ENCODE data around the gene PRR5. TPM values are rescaled to one million over a fixed set of nuclear protein-coding genes. Genes with fewer than 3 reads are reported as not detected.

Gene PRR5
- polyA plus RNA-seq, 3 donors = 18.5 to 22.9 (median 22.2) TPM

DNA sequence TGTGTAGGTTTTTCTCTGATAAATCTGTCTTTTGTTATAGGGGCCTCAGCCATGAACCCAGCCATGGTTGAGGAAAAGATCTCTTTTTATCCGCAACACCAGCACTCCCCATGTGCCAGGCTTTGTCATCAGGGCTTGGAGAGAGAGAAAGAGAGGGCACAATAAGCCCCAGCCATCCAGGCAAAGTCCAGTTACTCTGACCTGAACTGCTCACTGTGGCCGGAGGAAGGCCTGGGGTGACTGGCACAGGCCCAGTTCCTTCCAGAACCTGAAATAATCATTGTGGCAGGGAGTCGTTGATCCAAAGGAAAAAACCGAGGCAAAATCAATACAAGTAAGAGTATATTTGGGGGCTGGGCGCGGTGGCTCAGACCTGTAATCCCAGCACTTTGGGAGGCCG is 46.5 kb downstream of the PRR5 start:
- no peak for DNase-seq (ENCODE audit: low read depth in 3 of 3, low spot score in 2 of 3)

- DNase-seq (ENCODE audit: low read depth in 3 of 3, low spot score in 2 of 3) = no peak
These were observed 48.5 kb downstream of the PRR5 start for GRCh38 chr22:44750481-44750880.

GRCh38 chr22:44752285-44753188 is 50.5 kb downstream of the PRR5 start, which contains the start of gene ARHGAP8:
Gene ARHGAP8, plus strand, starts transcription at chr22:44752575. Its CDS starts 33,953 bp downstream, at chr22:44786528.
- DNase-seq (ENCODE audit: low read depth in 3 of 3, low spot score in 2 of 3) = no peak

DNA sequence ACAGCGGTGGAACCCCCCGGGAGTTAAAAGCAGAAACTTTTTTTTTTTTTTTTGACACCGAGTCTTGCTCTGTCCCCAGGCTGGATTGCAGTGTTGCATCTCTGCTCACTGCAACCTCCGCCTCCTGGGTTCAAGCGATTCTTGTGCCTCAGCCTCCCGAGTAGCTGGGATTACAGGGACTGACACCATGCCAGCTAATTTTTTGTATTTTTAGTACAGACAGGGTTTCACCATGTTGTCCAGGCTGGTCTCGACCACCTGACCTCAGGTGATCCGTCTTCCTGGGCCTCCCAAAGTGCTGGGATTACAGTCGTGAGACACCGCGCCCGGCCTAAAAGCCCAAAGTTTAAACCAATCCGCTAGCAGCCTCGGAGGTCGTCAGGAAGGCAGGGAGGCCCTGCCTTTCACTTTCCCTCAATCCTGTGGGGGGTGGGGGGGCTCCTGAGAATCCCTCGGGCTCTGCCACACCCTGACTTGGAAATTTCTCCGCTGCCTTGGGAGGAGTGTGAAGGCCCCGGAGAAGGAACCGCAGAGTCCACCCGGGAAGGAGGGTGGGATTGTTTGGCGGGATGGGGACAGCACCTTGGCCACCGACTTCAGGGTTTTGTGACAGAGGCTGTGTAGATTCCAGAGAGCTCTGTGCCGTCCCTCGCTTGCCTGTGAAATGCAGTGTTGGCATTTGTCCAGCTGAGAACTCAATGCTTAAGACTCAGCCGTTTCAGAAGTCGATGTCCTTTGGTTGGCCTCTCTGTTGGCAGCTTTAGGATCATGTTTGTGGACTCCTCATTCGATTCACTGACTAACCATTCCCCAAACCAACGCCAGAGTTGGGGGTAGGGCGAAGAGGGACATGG is 51.4 kb downstream of the PRR5 start:
- no peak for DNase-seq (ENCODE audit: low read depth in 3 of 3, low spot score in 2 of 3)

DNA sequence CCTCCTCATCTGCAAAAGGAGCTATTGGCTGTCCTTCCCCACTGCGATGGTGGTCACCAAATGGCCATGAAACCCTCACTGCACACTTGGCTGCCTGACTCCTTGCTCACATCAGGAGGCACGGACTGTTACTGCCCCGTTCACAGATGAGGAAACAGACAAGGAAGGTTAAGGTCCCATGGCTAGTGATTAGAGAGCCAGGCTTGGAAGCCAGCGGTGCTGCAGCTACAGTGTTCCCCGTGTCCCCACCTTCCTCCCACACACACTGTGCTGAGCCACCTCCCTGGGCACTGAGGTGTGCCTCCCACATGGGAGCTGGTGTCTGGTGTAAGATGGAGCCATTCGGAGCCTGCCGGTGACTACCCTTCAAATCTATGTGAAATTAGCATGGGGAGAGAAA is 53.0 kb downstream of the PRR5 start:
- no peak for DNase-seq (ENCODE audit: low read depth in 3 of 3, low spot score in 2 of 3)

DNA sequence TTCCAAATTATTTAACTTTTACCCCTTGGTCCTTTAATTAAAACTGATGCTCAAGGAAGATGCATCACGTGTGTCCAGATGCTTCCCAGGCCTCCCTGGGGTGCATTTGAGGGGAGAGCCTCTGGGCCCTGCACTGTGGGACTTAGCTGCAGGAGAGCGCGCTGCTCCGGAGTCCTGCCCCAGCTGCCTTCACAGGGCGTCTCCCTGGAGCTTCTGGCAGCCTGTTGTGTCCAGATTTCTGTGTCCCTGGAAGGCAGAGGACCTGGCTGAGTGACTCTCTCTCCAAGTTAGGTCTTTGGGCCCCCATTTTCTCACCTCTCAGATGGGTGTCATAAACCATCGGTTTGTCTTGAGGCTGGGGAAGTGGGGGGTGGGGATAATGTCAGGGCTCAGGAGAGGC is 53.4 kb downstream of the PRR5 start:
- DNase-seq (ENCODE audit: low read depth in 3 of 3, low spot score in 2 of 3) = no peak

GRCh38 chr22:44755956-44756361 is 54.0 kb downstream of the PRR5 start:
- no peak for DNase-seq (ENCODE audit: low read depth in 3 of 3, low spot score in 2 of 3)

GRCh38 chr22:44758344-44758973 is 56.5 kb downstream of the PRR5 start:
- no peak for DNase-seq (ENCODE audit: low read depth in 3 of 3, low spot score in 2 of 3)

GRCh38 chr22:44759001-44759400 is 57.0 kb downstream of the PRR5 start:
- no peak for DNase-seq (ENCODE audit: low read depth in 3 of 3, low spot score in 2 of 3)

- no peak for DNase-seq (ENCODE audit: low read depth in 3 of 3, low spot score in 2 of 3)
These were observed 57.7 kb downstream of the PRR5 start for GRCh38 chr22:44759430-44760310.

DNA sequence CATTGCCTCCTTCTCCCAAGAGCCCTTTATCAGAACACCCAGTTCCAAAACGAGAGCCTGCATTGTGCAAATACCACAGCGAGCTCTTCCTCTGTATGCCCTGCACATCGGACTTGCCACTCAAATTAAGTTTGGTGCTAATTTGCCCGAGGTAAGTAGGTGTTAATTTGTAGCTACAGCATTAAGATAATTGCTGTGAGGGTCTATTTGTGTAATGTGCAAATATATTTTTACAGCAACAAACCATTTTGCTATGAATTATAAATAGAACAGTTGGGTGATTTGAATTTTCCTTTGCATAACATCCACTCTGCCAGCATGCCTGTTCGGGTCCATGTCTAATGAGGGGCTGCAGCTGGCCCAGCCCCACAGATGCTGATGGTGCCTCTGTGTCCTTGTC is 58.5 kb downstream of the PRR5 start:
- DNase-seq (ENCODE audit: low read depth in 3 of 3, low spot score in 2 of 3) = no peak

DNA sequence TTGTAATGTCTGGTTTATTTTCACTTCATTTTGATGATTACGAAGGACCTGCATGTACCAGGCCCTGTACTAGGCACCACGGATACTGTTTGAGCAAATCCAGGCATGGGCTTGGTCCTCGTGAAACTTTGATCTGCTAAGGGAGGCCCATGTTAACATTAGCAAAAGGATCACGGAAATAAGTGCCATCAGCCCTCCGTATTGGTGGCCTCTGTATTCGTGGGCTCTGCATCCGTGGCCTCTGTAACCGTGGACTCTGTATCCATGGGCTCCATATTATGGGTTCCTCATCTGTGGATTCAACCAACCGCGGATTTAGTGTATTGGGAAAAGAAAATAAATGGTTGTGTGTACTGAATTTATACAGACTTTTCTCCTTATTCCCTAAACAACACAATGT is 59.0 kb downstream of the PRR5 start:
- no peak for DNase-seq (ENCODE audit: low read depth in 3 of 3, low spot score in 2 of 3)

DNA sequence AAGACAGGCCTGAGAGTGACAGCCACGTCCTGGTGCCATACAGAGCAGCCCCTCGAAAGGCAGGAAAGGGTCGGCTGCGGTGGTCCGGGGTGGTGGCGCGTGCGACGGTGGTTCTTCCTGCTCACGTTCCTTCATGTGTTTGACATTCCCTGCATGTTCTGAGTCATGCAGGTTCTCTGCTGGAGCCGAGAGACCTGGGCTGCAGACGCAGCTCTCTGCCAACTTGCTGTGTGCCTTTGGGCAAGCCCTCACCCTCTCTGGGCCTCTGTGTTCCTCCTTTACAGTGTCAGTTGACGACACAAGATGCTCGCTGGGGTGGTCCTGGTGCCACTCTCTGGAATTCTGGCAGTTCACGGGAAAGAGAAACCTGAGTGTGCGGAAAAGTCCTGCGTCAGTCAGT is 62.4 kb downstream of the PRR5 start:
- no peak for DNase-seq (ENCODE audit: low read depth in 3 of 3, low spot score in 2 of 3)

DNA sequence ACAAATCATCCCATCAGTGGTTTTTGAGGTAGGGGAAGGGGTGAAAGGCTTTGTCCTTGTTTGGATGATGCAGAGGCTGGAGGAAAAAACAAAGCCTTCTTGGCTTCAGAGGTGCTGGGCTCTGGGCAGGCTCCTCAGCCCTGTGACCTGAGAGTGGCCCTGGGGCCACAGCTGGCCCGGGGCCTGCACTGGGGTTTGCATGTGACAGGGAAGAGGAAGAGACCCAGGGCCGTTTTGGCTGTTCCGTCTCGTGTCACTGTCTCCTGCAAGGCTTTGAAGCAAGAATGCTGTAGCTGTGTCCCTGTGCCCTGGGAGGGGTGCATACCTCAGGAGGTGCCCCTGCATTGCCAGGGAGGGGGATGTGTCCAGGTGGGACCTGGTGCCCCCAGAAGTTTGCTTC is 63.0 kb downstream of the PRR5 start:
- DNase-seq (ENCODE audit: low read depth in 3 of 3, low spot score in 2 of 3) = no peak

DNA sequence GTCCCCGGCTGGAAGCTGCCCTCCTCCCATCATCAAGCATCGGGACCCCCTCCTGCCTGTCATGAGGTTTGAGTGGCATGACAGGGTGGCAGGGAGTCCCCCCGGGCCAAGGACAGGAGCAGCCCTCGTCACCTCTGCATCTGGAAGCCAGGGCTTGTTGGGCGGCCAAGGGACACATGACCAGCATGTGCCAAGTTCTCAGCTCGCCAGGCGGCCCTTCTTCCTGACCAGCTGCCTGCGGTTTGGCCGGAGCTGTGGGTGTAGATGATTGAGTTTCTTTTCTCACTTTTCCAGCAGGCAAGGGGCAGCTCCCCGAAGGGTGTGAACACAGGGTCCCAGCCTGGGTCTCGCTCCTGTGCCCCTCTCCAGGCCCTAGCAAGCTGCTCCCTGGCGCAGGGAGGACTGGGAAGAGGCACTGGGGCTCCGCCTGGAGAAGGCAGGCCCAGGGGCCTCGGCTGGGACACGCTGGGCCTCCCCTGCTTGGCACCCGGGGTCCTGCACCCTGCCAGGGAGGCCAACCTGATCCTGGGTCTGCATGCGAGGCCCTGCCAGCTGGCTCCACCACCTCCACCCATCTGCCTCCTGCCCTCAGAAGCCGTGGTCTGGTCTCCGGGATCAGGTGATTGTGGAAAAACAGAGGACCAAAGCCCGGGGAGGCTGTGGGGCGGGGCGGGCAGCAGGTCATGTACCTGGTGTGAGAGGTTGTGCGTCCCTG is 63.7 kb downstream of the PRR5 start:
- DNase-seq (ENCODE audit: low read depth in 3 of 3, low spot score in 2 of 3) = no peak

DNA sequence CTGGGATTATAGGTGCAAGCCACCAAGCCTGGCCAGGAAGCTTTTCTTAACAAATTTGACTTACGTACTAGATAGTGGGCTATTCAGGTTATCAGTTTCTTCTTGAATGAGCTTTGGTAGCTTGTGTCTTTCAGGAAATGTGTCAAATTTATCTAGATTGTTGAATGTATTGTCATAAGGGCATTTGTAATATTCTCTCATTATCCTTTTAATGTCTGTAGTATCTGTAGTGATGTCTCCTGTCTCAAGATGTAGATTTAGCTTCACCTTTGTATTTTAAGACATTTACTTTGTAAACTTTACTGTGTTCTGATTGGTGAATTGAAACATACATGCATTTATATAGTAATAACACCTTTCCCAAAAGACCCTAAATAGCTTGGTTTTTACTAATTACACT is 71.1 kb downstream of the PRR5 start:
- no peak for DNase-seq (ENCODE audit: low read depth in 3 of 3, low spot score in 2 of 3)

- DNase-seq (ENCODE audit: low read depth in 3 of 3, low spot score in 2 of 3) = no peak
These were observed 73.9 kb downstream of the PRR5 start for GRCh38 chr22:44775862-44776261.

DNA sequence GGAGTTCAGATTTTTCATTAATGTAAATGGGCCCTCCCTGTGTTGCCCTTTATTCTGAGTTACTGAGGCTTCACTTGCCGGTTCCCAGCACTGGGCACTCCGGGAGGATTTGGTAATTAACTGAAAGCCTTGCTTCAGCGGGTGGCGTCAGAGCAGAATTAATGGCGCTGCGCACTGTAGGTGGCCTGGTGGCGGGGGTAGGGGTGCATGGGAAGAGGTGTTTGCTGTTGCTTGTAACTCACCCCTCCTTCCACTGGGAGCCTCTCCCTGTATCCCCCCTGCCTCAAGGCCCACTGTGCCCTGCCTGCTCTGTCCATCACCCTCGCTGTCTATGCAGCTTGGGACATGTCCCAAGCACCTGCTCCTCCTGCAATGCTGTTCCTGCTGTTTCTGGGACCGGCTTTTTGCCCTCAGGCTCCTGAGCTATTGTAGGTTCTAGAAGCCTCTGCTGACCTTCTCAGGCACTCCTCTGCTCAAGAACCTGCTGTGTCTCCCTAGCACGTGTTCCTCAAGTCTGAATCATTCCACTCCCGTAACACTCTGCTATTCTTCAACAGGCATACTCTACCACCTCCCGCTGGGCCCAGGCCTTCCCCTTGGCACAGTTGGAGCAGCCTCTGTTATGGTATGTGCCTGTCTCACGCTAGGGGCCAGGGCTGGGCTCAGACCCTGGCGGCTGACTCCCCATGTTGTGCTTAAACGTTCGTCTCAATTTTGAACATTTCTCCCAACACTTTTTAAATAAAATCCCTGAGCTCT is 74.8 kb downstream of the PRR5 start:
- DNase-seq (ENCODE audit: low read depth in 3 of 3, low spot score in 2 of 3) = no peak

DNA sequence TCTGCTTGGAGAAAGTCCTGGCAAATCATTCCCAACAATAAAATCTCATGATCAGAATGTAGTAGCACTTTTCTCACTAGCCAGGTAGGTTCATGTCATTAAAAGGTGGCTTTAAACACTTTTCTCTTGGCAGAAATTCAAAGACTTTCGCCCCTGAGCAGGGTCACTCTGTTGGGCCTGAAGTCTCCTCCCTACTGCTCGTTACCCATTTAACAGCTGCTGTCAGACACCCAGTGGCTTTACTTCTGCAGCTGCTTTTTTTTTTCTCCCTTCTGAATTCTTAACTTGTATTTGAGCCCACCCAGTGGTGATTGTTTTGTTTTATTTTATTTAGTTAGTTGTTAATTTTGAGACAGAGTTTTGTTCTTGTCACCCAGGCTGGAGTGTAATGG is 75.4 kb downstream of the PRR5 start:
- no peak for DNase-seq (ENCODE audit: low read depth in 3 of 3, low spot score in 2 of 3)

All from right renal cortex interstitium (tissue), 3 donors.